Stimulated activated CD8-positive, alpha-beta memory T cell treated with anti-CD3 and anti-CD28 coated beads, Interleukin-4, amount 100 ng/mL, for 24 hours (primary cell): Measurements from ENCODE around the gene RXFP2.

ENCODE experiments used
- DNase-seq: peaks from one replicate; pipeline ENCODE4 v3.0.0-alpha.2; 2020; ENCODE audit warnings: low read depth

RXFP2 gene

GRCh38 chr13:31768351-31768750 lies 29.0 kb downstream of the RXFP2 start:
- DNase-seq, result no peak

DNA sequence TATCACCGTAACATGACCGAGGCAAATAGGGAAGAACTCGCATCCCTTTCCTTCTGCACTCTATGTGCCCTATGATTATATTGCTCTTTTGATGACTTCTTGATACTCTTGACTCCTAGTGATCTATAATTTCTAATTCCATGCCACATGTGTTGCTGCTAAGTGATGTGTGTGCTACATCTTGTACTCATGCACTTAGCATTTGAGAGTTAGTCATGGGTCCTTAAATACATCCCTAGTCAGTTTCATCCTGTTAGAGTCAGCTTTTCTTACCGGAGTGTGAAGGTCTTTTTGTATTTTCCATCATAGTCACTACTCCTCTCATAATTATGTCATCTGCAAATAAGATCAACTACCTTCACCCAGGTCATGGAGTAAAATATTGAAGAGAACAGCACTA lies 30.2 kb downstream of the RXFP2 start:
- DNase-seq, result no peak

GRCh38 chr13:31772231-31772630 lies 32.9 kb downstream of the RXFP2 start:
- DNase-seq, result no peak

DNA sequence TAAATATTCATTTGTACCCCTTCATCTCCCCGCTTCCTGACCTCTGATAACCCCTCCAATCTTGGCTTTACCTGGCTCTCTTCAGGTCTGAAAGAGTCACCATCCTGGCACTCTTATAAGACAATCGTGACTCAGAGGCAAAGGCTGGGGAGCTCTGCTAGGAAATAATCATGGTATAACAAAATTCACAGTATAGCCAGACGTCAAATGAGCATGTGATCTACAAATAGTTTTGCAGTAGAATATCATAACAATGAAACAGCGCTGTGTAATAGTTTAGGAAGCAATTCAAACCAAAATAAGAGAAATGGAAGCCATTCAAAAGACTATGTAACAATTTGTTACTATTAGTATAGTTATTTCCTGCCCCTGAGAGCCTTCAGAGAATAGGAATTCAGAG lies 34.2 kb downstream of the RXFP2 start:
- no peak for DNase-seq

DNA sequence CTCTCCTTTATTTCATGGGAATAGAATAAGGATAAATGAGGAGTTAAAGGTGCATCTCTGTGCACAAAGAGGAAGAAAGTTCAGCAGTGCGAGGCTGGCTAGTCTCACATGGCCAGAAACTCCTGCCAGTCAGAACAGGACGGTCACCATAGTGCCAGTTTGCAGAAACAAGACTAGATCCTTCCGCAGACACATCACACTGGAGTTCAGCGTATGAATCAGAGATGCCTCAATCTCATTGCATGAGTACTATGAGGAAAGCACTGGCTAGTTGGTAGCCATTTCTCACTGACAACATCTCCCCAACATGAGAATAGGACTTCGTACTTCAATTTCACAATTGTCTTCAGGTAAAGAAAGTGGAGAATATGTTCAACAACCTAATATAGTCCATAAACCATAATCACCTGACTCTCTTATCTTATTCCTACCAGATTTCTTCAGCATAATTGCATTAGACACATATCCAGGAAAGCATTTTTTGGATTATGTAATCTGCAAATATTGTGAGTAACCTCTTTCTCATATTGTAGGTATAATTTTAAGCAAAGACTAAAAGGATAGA lies 34.9 kb downstream of the RXFP2 start:
- DNase-seq, result no peak

GRCh38 chr13:31775148-31775547 lies 35.8 kb downstream of the RXFP2 start:
- DNase-seq, result no peak

DNA sequence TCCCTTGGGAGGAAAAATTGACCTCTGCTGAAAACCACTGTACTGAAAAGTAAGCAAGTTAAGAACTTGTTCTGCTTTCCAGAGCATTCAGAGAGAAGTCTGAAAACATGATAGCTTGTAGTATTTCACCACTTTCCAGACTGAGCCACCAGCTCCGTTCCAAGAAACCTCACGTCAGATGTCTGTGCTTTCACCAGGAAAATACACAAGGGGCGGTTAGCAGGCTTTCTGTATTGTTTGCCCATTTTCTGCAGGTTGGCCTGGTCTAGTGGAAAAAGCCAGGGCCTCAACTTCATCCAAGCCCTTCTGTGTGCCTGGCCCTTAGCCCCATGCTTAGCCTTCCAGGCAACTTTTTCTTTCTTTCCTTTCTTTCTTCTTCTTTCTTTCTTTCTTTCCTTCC lies 36.4 kb downstream of the RXFP2 start:
- no peak for DNase-seq

GRCh38 chr13:31781064-31781463 lies 41.7 kb downstream of the RXFP2 start:
- DNase-seq, result no peak

DNA sequence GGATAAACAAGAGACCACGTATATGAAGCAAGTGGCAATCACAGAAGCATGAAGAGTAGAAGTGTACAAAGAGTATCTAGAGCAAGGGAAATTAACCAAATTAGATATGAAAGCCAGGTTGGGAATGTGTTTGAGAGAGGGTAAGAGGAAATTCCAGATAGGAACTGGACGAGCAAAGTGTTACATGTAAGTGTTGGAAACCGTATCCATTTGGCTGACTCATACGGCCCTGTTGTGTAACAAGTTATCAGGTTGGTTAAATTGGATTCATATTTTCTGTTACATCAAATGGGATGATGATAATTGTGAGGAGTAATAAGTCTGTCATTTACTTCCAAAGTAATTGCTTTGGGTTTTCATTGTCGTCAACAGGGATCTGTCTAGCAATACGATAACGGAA lies 46.7 kb downstream of the RXFP2 start:
- DNase-seq, result no peak

GRCh38 chr13:31790992-31791391 lies 51.7 kb downstream of the RXFP2 start:
- DNase-seq, result no peak

GRCh38 chr13:31793246-31793645 lies 53.9 kb downstream of the RXFP2 start:
- DNase-seq, result no peak

DNA sequence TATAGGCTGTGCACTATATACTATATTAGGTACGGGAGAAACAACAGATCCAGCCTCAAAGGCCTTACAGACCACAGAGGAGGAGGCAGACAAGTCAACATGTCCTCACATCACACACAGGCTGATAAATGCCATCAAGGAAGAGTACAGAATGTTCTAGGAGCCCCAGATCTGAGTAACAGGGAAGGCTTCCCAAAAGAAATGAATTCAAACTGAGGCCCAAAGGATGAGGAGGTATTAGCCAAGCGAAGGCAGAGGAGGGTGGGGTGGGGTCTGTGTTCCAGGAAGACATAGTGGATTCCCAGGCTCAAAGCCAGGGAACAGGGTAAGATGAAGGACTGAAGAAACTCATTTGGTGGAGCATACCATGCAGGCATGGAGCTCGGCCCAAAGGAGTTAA lies 55.1 kb downstream of the RXFP2 start:
- DNase-seq, result no peak

- DNase-seq, result no peak
These were observed 57.9 kb downstream of the RXFP2 start for GRCh38 chr13:31797154-31797775.

GRCh38 chr13:31798189-31798588 lies 58.9 kb downstream of the RXFP2 start:
- DNase-seq, result no peak

- DNase-seq, result no peak
These were observed 61.8 kb downstream of the RXFP2 start for GRCh38 chr13:31801088-31801487.

DNA sequence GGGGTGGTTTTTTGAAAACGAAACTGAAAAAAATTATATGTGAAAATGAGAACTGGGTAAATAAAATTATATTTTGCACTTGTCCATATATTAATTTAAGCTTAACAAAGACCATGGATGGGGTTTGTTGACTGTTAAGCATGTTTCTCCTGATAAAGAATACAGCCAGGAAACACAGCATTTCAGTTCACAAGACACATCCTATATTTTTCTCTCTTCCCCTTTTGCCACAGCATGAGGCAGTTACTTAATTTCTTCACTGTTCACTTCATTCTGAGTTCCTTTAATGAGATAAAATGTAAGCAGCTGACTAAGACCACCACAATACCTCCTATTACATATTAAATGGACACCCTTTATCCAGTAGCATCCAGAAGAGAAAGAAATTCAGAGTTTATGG lies 64.0 kb downstream of the RXFP2 start:
- no peak for DNase-seq

GRCh38 chr13:31805841-31806240 lies 66.5 kb downstream of the RXFP2 start:
- no peak for DNase-seq

DNA sequence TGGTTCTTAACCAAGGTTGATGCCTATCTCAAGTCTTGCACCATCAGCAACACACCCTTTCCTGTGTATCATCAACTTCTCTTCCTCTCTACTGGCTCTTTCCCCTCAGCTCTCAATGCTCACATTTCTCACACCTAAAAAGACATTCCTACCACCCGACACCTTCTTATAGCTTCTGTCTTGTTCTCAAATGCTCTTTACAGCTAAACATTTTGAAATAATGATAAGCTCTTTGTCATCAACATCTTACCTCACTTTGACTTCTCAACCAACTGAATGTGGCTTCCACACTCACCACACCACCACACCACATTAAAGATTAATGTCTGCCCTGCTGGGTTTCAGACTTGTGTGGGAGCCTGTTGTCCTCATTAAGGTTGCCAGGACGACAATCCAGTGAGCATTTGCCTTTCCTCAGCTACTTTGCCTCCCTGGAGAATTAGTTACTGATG lies 67.8 kb downstream of the RXFP2 start:
- DNase-seq, result no peak

DNA sequence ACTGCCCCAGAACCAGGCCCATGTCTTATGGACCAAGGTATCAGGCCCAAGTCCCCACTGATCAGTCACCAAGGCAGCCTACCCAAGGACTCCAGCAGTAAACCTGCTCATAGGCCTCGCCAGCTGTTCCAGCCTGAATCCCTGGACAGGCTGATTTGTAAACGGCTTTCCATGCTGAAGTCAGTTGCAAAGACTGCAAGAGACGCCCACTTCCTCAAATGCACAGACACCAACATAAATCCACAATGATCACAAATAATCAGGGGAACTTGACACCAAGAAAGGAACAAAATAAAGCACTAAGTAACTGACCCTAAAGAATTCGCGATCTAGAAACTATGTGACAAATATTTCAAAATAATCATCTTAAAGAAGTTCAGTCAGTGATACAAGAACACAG lies 75.2 kb downstream of the RXFP2 start:
- no peak for DNase-seq

DNA sequence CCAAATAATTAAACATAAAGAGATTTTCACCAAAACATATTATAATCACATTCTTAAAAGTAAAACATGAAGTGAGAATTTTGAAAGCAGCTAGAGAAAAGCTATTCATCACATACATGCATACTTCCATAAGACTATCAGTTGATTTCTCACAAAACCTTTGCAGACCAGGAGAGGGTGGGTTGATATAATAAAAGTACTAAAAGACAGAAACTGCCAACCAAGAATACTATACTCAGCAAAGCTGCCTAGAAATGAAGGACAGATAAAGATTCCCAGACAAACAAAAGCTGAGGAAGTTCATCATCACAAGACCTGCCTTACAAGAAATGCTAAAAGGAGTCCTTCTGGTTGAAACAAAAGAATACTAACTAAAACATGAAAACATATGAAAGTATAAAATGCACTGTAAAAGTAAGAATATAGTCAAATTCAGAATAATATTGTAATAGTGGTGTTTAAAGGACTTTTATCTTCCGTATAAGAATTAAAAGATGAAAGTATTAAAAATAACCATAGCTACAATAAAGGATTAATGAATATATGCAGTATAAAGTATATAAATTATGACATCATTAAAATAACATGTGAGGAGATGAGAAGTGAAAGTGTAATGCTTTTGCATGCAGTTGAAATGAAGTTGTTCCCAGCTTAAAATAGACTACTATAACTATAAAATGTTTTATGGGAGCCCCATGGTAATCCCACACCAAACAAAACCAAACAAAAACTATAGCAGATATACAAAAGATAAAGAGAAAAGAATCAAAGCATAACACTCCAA lies 76.2 kb downstream of the RXFP2 start:
- no peak for DNase-seq

- DNase-seq, result no peak
These were observed 78.9 kb downstream of the RXFP2 start for GRCh38 chr13:31818236-31818635.

DNA sequence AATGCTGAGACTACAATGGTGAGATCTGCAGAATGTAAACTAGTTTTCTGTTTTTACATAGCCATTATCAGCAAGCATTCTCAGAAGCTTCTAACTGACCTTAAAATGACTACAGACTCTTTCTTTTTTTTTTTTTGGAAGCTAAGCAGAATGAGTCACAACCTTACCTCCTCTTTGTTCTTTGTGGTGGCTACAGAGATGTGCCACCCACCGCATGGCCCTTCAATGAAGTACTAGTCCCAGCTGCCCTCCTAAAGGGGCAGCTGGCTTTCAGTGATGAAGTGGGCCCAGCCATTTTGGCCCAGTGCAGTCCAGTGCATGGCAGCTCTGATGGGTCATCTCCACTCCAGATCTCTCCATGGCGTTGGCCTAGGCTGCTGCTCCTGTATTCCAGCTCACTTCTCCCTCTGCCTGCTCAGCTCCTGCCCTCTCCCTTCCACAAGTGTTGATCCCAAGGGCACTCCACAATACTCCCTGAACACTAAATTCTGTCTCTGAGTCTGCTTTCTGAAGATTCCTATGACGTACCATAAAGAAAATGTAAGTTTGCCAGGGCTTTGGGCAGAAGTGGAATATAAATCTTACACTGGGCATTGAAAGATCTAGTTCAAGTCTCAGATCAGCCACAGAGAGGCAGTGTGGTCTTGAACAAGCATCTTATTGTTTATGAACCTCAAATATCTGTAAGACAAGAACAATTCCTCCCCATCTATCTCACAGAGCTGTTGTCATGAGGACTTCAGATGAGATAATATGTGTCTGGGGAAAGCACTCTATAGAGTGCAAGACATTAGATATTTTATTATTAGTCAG lies 85.6 kb downstream of the RXFP2 start:
- DNase-seq, result no peak

GRCh38 chr13:31826521-31826920 lies 87.2 kb downstream of the RXFP2 start:
- DNase-seq, result no peak
